A204.1 (cell line): ENCODE measurements around the gene RGS2.

ENCODE experiments used
- FAIRE-seq: peaks from 2 replicates; lab custom pipeline; 2012; peaks lifted over from hg19 to GRCh38; lab: Jason Lieb, UNC

Gene RGS2

GRCh38 chr1:192808518-192809306, at the start of gene RGS2:
Gene RGS2 (plus strand): TSS chr1:192809039. CDS start chr1:192809072, 33 bp downstream.
- no peak for FAIRE-seq

DNA sequence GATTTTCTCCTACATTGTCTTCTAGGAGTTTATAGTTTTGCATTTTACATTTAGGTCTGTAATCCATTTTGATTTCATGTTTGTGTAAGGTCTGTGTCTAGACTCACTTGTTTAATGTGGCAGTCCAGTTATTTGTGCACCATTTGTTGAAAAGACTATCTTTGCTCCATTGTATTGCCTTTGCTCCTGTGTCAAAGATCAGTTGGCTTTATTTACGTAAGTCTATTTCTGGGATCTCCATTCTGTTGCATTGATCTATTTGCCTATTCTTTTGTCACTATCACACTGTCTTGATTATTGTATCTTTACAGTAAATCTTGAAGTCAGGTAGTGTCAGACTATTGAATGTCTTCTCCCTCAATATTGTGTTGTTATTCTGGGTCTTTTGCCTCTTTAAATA, 49.7 kb upstream of the RGS2 start:
- FAIRE-seq = no peak

DNA sequence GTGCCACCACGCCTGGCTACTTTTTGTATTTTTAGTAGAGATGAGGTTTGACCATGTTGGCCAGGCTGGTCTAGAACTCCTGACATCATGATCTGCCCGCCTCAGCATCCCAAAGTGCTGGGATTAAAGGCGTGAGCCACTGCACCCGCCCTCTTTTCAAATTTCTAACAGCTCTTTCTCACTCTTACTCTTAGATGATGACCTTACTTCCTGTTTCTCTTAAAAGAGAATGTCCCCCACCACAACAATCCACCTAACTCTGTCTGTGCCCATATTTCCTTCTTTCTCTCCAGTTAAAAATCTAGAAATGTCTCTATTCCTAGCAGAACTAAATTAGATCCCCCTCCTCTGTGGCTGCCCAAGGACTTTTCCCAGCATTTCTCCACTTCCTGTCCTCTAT, 46.6 kb upstream of the RGS2 start:
- FAIRE-seq = no peak

- no peak for FAIRE-seq
These were observed 45.6 kb upstream of the RGS2 start for GRCh38 chr1:192763243-192763642.

DNA sequence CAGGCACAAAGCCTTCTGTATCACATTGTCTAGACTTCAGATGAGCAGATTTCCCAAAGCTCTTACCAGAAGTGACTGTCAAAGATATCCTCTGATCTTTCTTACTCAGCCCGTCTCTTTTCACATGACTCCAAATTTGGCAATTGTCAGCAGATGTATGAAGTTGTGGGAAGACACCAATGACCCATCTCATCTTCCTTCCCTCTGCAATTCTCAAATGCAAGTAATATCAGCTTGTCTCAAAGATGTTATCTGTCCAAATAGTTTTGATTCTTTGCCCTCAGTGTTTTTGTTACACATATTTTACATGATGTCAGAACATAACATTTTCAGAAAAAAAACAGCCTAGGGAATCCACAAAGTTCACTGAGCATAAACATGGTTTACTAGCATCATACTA, 45.1 kb upstream of the RGS2 start:
- no peak for FAIRE-seq

- FAIRE-seq = no peak
These were observed 44.2 kb upstream of the RGS2 start for GRCh38 chr1:192764675-192765074.

- FAIRE-seq = no peak
These were observed 42.7 kb upstream of the RGS2 start for GRCh38 chr1:192766009-192766625.

DNA sequence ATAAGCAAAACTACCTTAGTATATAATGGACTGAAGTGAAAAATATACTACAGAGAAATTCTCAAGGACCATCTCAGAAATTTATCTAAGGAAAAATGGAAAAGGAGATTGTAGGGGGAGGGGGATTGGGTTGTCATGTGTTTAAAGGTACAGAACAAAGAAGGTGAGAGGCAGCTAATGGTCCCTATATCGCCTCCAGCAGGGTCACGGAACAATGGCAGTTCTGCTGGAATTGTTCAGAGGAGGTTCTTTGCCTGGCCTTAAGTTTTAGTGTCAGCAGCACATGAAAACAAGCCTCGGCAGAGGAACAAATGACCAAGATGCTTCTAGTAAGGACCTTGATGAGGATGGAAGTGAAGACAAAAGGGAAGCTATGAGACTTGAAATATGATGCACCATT, 42.0 kb upstream of the RGS2 start:
- no peak for FAIRE-seq

GRCh38 chr1:192767798-192768197, 41.0 kb upstream of the RGS2 start:
- no peak for FAIRE-seq

- no peak for FAIRE-seq
These were observed 40.4 kb upstream of the RGS2 start for GRCh38 chr1:192768463-192768862.

- FAIRE-seq = no peak
These were observed 37.5 kb upstream of the RGS2 start for GRCh38 chr1:192771341-192771740.

DNA sequence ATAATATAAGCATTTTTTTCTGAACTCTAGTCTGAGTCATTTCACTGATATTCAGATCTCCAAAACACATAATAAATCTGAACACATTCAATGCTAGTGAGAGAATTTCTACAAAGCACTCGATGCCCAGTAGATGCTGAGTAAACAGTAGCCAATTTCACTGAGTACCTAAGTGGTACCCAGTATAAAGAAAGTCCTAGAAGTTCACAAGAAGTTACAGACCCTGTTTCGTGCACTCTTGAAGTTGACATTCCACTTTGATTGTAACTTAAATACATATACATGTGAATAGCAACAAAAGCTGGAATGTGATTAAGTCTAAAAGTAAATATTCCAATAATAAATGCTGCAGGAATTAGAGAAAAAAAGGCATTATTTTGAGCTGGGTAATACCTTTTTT, 33.2 kb upstream of the RGS2 start:
- FAIRE-seq = peak; percentile 32

DNA sequence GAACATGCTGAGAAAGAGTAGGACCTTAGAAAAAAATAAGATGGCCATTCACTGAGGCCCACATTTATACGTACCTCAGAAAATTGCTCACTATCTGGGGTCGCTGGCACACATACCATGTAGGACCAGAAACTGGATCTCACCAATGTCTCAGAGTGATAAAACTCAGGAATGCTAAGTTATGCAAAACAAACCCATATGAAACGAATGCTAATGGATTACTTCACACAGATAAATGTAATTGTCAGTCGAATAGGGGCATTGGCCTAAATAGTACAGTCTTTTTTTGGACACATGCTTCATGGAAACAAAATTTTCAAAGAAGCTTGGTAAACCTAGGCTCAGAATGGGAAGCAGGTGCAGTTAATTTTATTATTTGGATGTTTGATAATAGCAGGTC, 32.6 kb upstream of the RGS2 start:
- FAIRE-seq = no peak

DNA sequence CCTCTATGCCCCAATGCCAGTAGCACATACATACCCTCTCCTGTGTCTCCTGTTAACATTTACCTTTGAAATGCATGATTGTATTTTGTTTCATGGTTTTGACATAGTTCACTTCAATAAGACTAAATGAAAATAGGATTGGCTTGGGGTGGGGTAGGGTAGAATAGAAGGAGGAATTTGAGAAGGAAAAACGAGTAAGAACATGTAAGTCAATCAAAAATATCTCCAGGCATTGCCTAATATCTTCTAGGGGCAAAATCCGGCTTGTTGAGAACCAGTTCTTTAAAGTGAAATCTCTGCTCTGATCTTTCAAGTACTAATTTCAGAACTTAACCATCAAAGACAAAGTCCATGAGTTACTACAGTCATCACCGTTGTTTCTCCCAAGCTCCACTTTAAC, 31.8 kb upstream of the RGS2 start:
- no peak for FAIRE-seq

DNA sequence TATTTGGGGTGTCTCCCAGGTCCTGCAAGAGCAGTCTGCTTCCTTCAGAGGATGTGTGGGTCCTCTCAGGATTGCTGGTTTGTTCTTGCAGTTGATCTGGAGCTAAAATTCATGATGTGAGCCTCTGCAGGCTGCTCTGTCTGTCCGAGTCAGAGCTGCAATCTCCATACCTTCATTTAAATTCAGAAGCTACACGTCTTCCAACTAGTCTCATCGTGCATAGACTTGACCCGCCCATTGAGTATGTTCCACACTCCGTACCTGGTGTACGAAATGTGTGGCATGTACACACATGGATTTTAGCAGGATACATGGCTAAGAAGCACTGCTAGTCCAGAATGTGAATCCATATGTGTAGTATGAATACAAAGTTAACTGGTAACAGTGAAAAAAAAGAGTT, 25.0 kb upstream of the RGS2 start:
- FAIRE-seq = no peak

DNA sequence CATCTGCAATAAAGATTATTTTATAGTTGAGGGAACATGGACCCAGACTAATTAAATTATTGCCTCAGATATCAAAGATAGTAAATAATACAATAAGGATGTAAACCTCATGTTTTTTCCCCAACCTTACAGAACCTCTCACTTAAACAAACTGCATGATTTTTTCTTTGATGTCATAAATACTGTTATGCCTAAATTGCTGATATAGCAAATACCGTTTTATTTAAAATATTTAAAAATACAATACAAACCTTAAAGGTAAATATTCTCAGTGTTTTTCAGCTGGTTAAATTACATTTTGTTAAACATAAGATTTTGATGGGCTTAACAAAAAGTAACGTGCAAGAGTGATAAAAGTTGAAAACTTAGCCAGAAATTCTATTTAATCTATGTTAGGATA, 24.4 kb upstream of the RGS2 start:
- FAIRE-seq = no peak

GRCh38 chr1:192786576-192786975, 22.3 kb upstream of the RGS2 start:
- no peak for FAIRE-seq

DNA sequence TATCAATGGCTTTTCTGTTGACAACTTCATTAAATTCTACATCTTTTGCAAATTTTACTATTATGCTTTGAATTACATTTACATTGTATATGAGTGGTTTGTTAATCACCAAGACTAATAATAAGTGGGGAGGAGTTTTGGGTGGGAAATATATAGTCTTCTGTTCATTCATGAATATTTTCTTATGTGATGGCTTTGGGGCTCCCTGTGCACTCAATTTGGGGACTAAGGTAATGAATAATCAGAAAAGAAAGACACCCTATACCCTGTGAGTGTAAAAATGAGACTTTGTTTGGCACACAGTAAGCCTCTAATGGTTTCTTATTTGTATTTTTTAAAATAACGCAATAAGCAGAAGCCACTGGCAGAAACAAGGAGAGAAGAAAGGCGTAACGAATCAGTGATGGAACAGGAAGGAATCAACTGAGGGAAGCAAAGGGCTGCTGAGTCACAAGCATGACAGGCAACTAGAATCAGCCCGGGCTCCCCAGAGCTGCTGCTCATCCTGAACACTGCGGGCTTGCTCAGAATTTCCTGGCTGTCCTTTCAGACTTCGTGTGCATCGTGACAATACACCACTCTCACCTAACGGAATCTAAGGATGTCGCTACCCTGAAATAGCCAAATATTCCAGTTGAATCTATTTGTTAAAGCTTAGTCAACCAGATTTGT, 20.8 kb upstream of the RGS2 start:
- FAIRE-seq = no peak

DNA sequence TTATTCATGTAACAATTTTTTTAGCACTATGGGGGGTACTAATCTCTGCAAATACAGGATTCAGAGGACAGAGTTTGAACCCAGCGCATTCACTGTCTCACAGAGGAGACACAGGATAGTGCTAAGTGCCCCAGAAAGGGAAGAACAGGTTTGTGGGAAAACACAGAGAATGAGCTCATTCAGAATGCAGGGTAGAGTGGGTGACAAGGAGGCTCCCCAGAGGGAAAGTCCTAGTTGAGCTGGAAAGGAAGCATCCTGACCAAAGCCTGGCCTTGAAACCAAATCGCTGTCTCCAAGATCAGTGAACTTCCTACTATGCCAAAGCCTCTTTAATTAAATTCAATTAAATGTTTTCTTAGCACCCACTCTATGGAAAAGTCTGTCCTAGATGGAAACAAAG, 19.0 kb upstream of the RGS2 start:
- FAIRE-seq = no peak

DNA sequence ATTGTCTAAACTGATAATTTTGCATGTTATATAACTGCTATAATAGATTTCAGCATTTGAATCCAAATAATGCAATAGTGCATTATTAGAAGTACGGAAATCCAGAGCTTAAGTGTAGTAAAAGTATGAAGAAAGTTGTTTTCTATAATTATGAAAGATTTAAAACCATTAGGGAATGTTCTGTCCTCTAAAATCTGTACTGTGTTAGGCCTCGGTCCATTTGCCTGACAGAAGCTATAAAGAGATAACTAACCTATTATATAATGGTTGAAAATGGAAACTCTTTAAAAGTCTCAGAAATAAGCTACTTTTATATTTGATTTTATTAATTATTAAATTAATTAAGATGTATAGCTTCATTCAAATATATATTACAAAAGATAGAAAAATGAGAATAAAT, 16.2 kb upstream of the RGS2 start:
- peak; percentile 11 for FAIRE-seq

GRCh38 chr1:192793983-192794767, 14.7 kb upstream of the RGS2 start:
- FAIRE-seq = no peak

GRCh38 chr1:192794768-192795035, 14.1 kb upstream of the RGS2 start:
- no peak for FAIRE-seq
